T47D (cell line): ENCODE results near the gene SEZ6L.

Source experiments
- DNase-seq, 2 experiments: peaks; one replicate each; pipeline versions ENCODE4 v3.0.0 to v3.0.0-alpha.2; 2011 to 2012; ENCODE audit warnings: low read depth in 1 of 2, low spot score in 1 of 2
- JUND ChIP-seq: IDR thresholded peaks from 2 replicates; pipeline ENCODE4 v1.6.1; 2012; ENCODE audit warnings: low read depth
- in situ Hi-C: cut with HindIII; loops from 2 replicates; pipeline ENCODE4 v1.10.0; 2016; ENCODE audit warnings: low sequenced_read_pairs, low pct_unique_long_range_greater_than_20kb

SEZ6L gene

DNA sequence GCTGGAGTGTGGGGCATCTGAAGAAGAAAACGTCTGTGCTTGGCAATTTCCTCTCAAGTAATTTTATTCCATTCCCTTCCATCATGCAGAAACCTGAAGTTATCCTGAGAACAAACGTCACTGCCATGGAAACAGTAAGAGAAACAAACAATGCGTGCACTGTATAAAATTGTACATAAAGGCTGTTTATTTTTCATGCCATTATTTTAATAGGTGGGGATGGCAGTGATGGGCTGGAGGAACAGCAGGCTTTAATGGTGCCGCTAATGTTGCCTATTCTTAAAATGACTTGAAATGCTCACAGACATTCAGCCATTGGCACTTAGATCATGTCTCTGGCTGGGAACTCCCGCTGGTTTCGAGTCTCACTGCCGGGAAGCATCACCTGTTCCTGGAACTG lies 7.5 kb upstream of the SEZ6L start:
- in situ Hi-C loops = no loop called here
- no peak for TF ChIP-seq JUND
- no peak for DNase-seq

DNA sequence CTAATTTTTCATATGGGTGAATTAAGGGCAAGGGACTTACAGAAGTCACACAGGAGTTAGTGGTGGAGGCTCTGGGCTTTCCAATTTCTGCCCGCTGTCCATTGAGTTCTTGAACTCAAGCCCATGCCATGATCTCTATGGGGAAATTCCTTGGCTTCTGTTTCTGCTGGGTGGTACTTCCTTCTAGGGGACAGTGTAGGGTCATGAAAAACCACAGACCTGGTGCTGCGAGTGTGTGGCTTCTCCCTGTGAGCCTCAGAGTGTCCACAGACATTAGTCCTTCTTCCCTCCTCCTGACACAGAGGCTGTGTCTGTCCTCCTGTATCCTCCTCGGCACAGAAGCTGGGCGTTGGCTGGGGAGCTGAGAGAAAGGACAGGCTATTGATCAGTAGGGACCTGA lies 6.3 kb upstream of the SEZ6L start:
- DNase-seq = no peak
- TF ChIP-seq JUND = no peak
- in situ Hi-C loops = no loop called here

DNA sequence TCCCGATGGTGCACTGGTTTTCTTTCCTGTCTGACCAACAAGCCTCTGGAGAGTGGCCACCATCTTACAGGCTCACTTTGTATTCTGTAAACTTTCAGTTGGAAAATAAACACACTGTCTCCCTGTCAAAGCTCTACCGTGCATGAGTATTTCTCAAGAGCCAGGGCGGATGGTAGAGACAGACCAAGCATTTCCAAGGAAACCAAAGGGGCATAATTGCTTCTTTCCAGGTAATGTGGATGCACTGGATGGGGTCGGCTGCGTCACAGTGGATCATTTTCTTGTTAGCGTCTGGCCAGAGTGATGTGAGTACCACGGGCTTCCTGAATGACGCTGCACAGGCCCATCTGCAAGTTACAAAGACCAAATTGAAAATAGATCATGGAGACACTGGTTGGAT lies 5.1 kb upstream of the SEZ6L start:
- TF ChIP-seq JUND = no peak
- DNase-seq = no peak
- in situ Hi-C loops = no loop called here

DNA sequence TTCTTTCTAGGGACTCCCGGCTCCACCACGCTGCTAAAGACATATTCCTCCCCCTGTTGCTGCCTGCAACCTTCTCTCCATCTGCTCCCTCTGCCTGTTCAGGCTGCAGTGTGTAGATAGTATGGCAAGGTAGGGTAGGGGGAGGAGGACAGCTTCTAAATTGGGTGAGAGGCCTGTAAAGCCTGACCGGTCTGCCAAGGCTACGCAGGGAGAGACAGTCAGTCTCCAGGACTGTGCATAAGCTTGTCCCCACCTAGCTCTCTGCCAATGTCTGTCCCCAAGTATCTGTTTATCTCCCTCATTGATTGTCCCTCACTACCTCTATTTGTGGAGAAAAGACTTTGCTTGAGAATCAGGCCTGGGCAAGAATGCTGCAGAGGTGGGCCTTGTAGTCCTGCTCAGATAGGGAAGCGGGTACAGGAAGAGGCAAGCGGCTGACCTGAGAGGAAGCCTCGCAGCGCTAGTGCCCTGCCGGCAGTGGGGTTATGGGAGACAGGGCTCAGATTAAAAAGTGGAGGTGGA lies 871 bp upstream of the SEZ6L start:
- DNase-seq = no peak

GRCh38 chr22:26168939-26169314 lies 335 bp upstream of the SEZ6L start:
- peak in 1 of 2 experiments; percentile 0 for DNase-seq
- in situ Hi-C loops = no loop called here
- TF ChIP-seq JUND = no peak

More for the DNA sequence above, 871 bp upstream of the SEZ6L start:
- in situ Hi-C loops = no loop called here
- TF ChIP-seq JUND = no peak

DNA sequence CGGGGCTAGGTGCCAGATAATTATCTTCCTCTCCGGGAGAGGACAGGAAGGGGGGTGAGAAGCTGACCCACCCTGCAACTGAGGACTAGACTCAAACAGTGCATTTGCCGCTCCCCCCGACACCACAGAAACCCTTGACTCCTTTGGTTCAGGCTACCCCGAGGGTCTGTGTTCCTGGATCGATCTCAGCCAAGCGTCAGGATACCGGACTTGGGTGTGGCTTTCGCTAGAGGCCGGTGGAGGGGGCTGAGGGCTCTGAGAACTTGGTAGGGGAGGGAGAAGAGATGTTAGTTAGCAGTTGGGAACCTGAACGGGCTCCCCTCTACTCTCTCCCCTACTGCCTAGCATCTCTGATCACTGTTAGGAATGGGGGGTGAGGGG lies 840 bp downstream of the SEZ6L start:
- no peak for DNase-seq
- in situ Hi-C loops = no loop called here
- TF ChIP-seq JUND = no peak

DNA sequence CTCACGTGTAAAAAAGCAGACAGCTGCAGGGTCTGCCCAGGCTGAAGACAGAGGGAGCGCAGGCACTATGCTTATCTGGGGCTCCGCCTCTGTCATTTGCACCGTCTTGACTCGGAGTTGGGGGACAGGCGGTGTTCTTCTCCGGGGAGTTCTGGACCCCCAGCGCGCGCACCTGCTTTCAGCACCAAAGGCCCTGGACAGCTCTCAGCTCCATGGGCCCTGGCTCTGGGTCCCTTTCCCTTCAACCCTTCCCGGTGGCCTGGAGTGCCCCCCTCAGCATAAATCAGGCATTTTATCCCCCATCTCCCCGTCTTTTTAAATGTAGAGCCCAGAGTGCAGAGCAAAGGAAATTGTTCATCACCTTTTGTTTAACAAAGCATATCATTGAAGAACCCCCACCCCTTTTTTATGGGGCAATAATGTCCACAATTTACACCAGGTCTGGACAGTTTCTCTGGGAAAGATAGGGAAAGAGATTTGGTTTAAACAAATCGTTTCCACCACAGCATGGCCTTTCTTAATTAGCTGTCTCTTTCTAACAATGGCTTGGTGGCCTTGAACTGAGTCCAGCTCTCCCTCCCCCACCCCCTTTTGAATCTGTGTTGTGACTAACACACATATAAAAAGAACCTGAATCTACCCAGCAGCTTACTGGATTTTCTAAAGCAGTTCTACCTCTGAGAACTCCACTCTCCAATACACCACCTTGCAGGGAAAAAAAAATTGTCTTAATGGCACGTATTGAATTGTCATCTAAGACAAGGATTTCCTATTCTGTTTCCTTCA lies 1.7 kb downstream of the SEZ6L start:
- DNase-seq = peak in 1 of 2 experiments; percentile 23
- in situ Hi-C loops = no loop called here
- no peak for TF ChIP-seq JUND

GRCh38 chr22:26172389-26172990 lies 3.2 kb downstream of the SEZ6L start:
- in situ Hi-C loops = no loop called here
- TF ChIP-seq JUND = no peak
- peak; percentile 26 to 48 for DNase-seq

- peak in 1 of 2 experiments; percentile 18 for DNase-seq
- in situ Hi-C loops = no loop called here
- TF ChIP-seq JUND = no peak
Observed at GRCh38 chr22:26174280-26174679, 5.0 kb downstream of the SEZ6L start.

DNA sequence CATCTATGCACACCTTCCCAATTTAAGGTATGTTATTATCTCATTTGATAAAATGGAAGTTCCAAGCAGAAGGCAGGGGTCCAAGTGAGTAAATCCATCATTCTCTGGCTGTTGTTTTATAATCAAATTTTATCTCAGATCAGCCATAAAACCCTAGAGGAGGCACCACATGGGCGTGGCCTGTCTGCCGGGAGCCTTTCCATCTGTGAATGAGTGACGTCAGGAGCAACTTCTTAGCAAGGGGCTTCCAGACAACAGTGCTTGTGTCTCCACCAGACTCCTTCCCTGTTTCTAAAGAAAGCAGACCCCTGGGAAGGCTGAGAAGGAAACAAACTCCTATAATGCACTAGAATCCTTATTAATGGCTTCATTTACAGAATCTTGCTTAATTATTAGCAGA lies 13.5 kb downstream of the SEZ6L start:
- DNase-seq = no peak

DNA sequence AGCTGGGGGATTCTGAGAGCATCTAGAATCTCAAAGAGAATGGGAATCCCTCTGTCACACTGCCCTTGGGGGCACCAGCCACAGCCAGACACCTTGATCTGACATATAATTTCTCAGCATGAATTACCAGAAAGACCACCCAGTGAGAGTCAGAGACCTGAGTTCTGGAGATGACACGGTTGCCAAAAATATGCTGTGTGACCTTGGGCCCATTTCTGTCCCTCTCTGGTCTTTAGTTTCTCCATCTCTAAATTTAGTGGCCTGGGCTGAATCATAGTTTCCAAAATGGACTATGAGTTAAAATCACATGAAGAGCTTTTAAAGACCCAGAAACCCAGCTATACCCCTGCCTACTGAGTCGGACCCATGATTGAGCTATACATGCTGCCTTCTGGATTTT lies 15.9 kb downstream of the SEZ6L start:
- in situ Hi-C loops = no loop called here
- no peak for TF ChIP-seq JUND
- DNase-seq = no peak

More for the DNA sequence above, 13.5 kb downstream of the SEZ6L start:
- TF ChIP-seq JUND = no peak
- in situ Hi-C loops = no loop called here

- TF ChIP-seq JUND = no peak
- DNase-seq = no peak
- in situ Hi-C loops = no loop called here
Observed at GRCh38 chr22:26188341-26188740, 19.1 kb downstream of the SEZ6L start.

DNA sequence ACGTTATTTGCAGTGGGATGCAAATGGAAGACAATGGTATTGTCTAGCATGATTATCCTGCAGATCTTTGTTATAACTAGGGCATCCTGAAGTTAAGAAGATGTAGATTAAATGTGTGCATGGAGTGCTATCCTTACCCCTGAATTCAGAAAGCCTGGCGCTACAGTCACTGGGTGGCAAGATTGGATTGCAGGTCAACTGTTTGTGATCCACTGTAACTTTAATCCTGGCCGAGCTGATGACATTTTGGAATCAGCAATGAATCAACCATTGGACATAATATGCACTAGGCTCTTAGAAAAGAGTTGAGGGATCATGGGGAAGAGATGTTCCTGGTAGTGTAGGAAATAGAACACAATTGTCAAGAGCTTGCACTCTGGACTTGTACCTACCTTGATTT lies 25.1 kb downstream of the SEZ6L start:
- no peak for DNase-seq
- no peak for TF ChIP-seq JUND
- in situ Hi-C loops = no loop called here
